ENCODE results near the gene LRRC7.

- TF ChIP-seq, protein P1, sequence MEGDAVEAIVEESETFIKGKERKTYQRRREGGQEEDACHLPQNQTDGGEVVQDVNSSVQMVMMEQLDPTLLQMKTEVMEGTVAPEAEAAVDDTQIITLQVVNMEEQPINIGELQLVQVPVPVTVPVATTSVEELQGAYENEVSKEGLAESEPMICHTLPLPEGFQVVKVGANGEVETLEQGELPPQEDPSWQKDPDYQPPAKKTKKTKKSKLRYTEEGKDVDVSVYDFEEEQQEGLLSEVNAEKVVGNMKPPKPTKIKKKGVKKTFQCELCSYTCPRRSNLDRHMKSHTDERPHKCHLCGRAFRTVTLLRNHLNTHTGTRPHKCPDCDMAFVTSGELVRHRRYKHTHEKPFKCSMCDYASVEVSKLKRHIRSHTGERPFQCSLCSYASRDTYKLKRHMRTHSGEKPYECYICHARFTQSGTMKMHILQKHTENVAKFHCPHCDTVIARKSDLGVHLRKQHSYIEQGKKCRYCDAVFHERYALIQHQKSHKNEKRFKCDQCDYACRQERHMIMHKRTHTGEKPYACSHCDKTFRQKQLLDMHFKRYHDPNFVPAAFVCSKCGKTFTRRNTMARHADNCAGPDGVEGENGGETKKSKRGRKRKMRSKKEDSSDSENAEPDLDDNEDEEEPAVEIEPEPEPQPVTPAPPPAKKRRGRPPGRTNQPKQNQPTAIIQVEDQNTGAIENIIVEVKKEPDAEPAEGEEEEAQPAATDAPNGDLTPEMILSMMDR (conservative IDR thresholded peaks at IDR 0.05; ENCODE audit: low read length): no peak
- TF ChIP-seq EZH2phosphoT487 (IDR thresholded peaks at IDR 0.05; ENCODE audit: borderline replicate concordance): no peak
Measured at GRCh38 chr1:69688193-69688592, 120.5 kb downstream of the LRRC7 start.
